Measurements from ENCODE around the gene THSD7B.

DNA sequence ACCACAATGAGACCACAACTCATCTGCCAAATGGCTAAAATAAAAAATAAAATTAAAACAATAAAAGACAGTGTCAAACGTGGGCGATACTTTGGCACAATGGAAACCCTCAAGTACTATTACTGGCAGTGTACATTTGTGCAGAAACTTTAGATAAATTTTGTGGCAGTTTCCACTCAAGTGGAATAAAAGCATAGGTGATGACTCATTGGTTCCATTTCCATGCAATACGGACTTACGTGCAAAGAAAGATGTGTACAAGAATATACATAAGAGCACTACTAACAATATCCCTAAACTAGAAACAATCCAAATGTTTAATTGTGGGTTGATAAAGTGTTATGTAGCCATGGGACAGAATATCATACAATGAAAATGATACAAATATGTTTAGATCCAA, 940.0 kb downstream of the THSD7B start:
- TF ChIP-seq, protein P1, sequence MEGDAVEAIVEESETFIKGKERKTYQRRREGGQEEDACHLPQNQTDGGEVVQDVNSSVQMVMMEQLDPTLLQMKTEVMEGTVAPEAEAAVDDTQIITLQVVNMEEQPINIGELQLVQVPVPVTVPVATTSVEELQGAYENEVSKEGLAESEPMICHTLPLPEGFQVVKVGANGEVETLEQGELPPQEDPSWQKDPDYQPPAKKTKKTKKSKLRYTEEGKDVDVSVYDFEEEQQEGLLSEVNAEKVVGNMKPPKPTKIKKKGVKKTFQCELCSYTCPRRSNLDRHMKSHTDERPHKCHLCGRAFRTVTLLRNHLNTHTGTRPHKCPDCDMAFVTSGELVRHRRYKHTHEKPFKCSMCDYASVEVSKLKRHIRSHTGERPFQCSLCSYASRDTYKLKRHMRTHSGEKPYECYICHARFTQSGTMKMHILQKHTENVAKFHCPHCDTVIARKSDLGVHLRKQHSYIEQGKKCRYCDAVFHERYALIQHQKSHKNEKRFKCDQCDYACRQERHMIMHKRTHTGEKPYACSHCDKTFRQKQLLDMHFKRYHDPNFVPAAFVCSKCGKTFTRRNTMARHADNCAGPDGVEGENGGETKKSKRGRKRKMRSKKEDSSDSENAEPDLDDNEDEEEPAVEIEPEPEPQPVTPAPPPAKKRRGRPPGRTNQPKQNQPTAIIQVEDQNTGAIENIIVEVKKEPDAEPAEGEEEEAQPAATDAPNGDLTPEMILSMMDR (IDR thresholded peaks at IDR 0.05): no peak
- TF ChIP-seq EZH2 (IDR thresholded peaks at IDR 0.05): no peak

All from neural progenitor cell (in vitro differentiated cells).